ENCODE results near the gene PCDH18. TPM values are rescaled to one million over a fixed set of nuclear protein-coding genes. Genes with fewer than 3 reads are reported as not detected.
A peak's percentile ranks its signal among the peaks of the same experiment; 100 is the strongest.

PCDH18 gene
- total and polyA plus RNA-seq, 12 donors, result 2.3 to 7.4 (median 3.8) TPM

DNA sequence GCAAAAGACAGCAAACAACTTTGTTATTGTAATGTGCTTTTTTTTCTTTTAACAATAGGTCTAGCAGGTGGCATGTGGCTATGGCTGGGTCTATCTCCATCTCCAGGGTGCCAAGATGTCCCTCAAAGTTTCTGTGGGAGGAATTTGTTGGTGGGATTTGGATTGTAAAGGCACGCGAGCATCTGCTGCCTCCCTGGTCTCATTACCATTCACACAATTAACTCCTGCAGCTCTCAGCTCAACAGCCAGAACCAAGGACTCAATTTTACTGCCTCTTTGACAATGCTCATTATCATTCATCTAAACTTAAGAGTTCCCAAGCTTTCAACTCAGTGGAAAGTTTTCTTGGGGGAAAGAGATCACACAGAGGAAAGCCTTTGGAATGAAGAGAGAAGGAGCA lies 10.9 kb upstream of the PCDH18 start:
- H3K4me3 ChIP-seq, result peak overlapping the region in 1 of 10 donors; percentile 42
- WGBS, 2 donors, result 60 to 68% methylated on average over 2 of the region's 2 CpGs
- intact Hi-C loops (cut with DNase I), result no loop called here
- ATAC-seq (no peak), DNase-seq (no peak)
- TF ChIP-seq, protein P1, sequence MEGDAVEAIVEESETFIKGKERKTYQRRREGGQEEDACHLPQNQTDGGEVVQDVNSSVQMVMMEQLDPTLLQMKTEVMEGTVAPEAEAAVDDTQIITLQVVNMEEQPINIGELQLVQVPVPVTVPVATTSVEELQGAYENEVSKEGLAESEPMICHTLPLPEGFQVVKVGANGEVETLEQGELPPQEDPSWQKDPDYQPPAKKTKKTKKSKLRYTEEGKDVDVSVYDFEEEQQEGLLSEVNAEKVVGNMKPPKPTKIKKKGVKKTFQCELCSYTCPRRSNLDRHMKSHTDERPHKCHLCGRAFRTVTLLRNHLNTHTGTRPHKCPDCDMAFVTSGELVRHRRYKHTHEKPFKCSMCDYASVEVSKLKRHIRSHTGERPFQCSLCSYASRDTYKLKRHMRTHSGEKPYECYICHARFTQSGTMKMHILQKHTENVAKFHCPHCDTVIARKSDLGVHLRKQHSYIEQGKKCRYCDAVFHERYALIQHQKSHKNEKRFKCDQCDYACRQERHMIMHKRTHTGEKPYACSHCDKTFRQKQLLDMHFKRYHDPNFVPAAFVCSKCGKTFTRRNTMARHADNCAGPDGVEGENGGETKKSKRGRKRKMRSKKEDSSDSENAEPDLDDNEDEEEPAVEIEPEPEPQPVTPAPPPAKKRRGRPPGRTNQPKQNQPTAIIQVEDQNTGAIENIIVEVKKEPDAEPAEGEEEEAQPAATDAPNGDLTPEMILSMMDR (IDR thresholded peaks at IDR 0.05), result no peak
- H3K4me1 ChIP-seq, result peaks cover 0 to 16% (median 0%) of the 10 kb centered on the region in 9 donors
- no peaks in the 10 kb centered on the region for H3K36me3 ChIP-seq
- H3K27me3 ChIP-seq, result no peaks in the 10 kb centered on the region
- peak overlapping the region in 1 of 10 donors; percentile 61 for H3K27ac ChIP-seq
- H3K9me3 ChIP-seq, result no peaks in the 10 kb centered on the region

DNA sequence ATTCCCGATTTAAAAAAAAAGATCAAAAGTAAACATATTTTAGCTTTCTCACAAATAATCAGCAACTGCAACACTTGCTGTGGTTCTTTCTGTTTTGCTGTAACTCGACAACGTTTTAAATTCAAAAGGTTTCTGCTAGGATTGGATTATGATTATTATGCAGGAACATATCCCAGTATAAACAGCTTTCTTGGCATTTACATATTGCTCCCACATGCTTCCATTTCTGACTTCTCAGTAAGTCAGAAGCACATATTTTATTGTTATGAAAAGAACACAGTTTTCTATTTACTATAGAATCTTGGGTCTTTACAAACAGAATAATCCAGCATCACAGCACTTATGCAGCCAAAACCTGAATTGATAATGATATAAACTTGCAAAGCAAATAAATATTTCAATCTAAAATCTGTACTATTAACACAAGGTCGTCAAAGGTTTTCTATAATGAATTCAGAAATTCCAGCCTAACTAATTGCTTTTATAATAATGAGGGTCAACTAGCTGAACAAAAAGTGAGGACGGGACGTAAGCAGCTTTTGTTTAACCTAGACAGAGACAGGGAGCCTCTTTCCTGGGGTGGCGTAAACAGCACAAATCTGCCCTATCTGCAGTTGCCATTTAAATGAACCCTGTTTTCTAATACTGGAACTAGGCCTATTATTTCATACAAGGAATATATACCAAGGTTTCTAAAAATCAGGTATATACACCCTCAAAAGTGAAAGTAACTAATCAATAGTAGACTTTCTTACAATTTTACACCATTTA lies 9.8 kb upstream of the PCDH18 start:
- Histone ChIP-seq H3K9me3 (no peaks in the 10 kb centered on the region), H3K27me3 (no peaks in the 10 kb centered on the region), H3K27ac (peak overlapping the region in 4 of 10 donors; percentile 17 to 61 (median 42)), H3K4me3 (peak overlapping the region in 6 of 10 donors; percentile 9 to 42 (median 39)), H3K4me1 (peaks cover 0 to 16% (median 0%) of the 10 kb centered on the region in 9 donors), H3K36me3 (no peaks in the 10 kb centered on the region)
- intact Hi-C loops (cut with DNase I), result no loop called here
- WGBS, 2 donors, result 50 to 65% methylated on average over 7 of the region's 7 CpGs
- ATAC-seq (no peak), DNase-seq (no peak)
- TF ChIP-seq, protein P1 (IDR thresholded peaks at IDR 0.05), result no peak

DNA sequence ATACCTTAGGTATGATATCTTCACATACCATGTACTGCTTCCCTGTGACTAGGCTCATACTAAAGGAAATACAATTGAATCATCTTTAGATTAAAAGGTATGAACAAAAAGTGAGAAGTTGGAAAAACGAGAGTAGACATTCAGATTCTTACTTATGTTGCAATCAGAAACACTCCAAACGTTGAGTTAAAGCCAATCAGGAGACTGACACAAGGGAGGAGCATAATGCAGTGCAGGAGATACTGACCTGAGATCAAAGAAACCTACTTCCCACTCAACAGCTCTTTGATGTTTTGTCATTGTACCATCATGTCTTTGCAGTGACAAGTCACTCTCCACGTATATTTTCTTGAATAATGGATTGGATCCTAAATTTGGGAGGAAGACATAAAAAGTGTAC lies 8.9 kb upstream of the PCDH18 start:
- H3K27ac ChIP-seq, result no peak overlapping the region

DNA sequence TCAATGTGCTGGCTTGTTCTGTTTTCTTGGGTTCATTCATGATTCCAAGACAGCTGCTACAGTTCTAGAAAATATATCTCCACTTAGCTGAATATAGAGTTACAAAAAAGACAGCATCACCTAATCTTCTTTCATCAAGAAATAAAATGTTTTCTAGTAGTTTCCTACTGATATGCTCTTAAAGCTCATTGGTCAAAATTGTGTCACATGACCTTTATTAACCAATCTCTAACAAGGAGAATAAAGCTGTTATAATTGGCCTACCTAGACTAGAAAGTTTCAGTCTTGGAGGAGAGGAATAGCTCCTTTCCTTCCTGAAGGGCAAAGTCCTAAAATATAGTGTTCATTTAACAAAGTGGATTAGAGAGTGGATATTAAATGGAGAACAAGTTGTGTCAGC lies 8.1 kb upstream of the PCDH18 start:
- H3K27me3 ChIP-seq, result no peaks in the 10 kb centered on the region
- TF ChIP-seq, protein P1 (IDR thresholded peaks at IDR 0.05), result no peak
- ATAC-seq, result no peak
- peaks cover 0 to 10% (median 0%) of the 10 kb centered on the region in 9 donors for H3K4me1 ChIP-seq
- H3K9me3 ChIP-seq, result peaks cover 0 to 9% (median 0%) of the 10 kb centered on the region in 11 donors
- H3K36me3 ChIP-seq, result no peaks in the 10 kb centered on the region
- H3K4me3 ChIP-seq, result no peak overlapping the region
- intact Hi-C loops (cut with DNase I), result no loop called here
- H3K27ac ChIP-seq, result no peak overlapping the region
- DNase-seq, result no peak

More for the DNA sequence above, 8.9 kb upstream of the PCDH18 start:
- H3K36me3 ChIP-seq, result no peaks in the 10 kb centered on the region
- peaks cover 0 to 7% (median 0%) of the 10 kb centered on the region in 11 donors for H3K9me3 ChIP-seq
- peaks cover 0 to 16% (median 0%) of the 10 kb centered on the region in 9 donors for H3K4me1 ChIP-seq
- intact Hi-C loops (cut with DNase I), result no loop called here
- 49 to 61% methylated on average over 3 of the region's 3 CpGs for WGBS, 2 donors
- TF ChIP-seq, protein P1 (IDR thresholded peaks at IDR 0.05), result no peak
- no peak overlapping the region for H3K4me3 ChIP-seq
- no peak for DNase-seq
- H3K27me3 ChIP-seq, result no peaks in the 10 kb centered on the region
- no peak for ATAC-seq
